Heart left ventricle (tissue), 16 donors: ENCODE results near the gene SMIM28. TPM values are rescaled to one million over a fixed set of nuclear protein-coding genes. Genes with fewer than 3 reads are reported as not detected.

Experiments
- ATAC-seq, 4 donors: fragments of 200-7000 bp; cut with Tn5 transposase; one replicate each; pipeline ENCODE4 v1.9.1; 2020 to 2022; ENCODE audit warnings: moderate library complexity in 4 of 4, mild to moderate bottlenecking in 3 of 4, moderate number of reproducible peaks in 1 of 4
- DNase-seq, 5 donors: peaks; one replicate each; pipeline ENCODE4 v3.0.0-alpha.2; 2020
- H3K27ac ChIP-seq, 12 donors: fragments of 200-600 bp; sonication (generic) in 4 of 12; one replicate each; pipeline versions ENCODE4 v1.5.0 to v1.8.0; 2016 to 2022; ENCODE audit warnings: mild to moderate bottlenecking in 2 of 12
- H3K27me3 ChIP-seq, 9 donors: fragments of 200-600 bp; sonication (generic) in 2 of 9; one replicate each; pipeline versions ENCODE4 v1.5.1 to v1.8.0; 2016 to 2022; ENCODE audit warnings: mild to moderate bottlenecking in 3 of 9
- H3K36me3 ChIP-seq, 9 donors: fragments of 200-600 bp; sonication (generic) in 2 of 9; one replicate each; pipeline versions ENCODE4 v1.5.0 to v1.8.0; 2018 to 2022; ENCODE audit warnings: mild to moderate bottlenecking in 2 of 9
- H3K4me1 ChIP-seq, 12 donors: fragments of 200-600 bp; sonication (generic) in 4 of 12; one replicate each; pipeline versions ENCODE4 v1.5.0 to v1.8.0; 2016 to 2022; ENCODE audit warnings: mild to moderate bottlenecking in 3 of 12
- H3K4me3 ChIP-seq, 12 donors: fragments of 200-600 bp; sonication (generic) in 4 of 12; one replicate each; pipeline versions ENCODE4 v1.5.0 to v1.8.0; 2017 to 2022; ENCODE audit warnings: mild to moderate bottlenecking in 9 of 12, moderate library complexity in 4 of 12
- H3K9me3 ChIP-seq, 12 donors: fragments of 200-600 bp; sonication (generic) in 4 of 12; one replicate each; pipeline versions ENCODE4 v1.5.0 to v1.8.0; 2016 to 2022; ENCODE audit warnings: mild to moderate bottlenecking in 1 of 12
- POLR2A ChIP-seq, 2 donors: fragments of 450-650 bp; IDR thresholded peaks; one replicate each; pipeline ENCODE4 v1.6.1; 2017; ENCODE audit warnings: antibody characterized with exemption in 2 of 2, mild to moderate bottlenecking in 2 of 2, moderate library complexity in 2 of 2
- WGBS, 4 donors: extraction: QIAGEN DNeasy Blood & Tissue Kit in 2 of 4; methylation state at CpG; one replicate each; pipeline versions ENCODE4 v1.1.5 to v1.1.7; 2013 to 2018; 5-methylcytosine and 5-hydroxymethylcytosine counted together
- intact Hi-C, 10 donors: fragments of 100-400 bp; cut with DNase I; formaldehyde crosslinking; loops; one replicate each; pipeline versions ENCODE4 v1.11.1 to v1.14.2; 2022
- polyA plus RNA-seq, 2 donors: library from polyadenylated mRNA; stranded (reverse); fragments of 200-250 nt; gene quantifications; one replicate each; pipeline ENCODE4 v1.2.3, GENCODE V29; 2013
- total RNA-seq, 9 donors: library from RNA; depleted of rRNA in 2 of 9; stranded (reverse); fragments of >200 nt in 2 of 9; fragmentation: NEBNext Ultra II Directional in 3 of 9; extraction: Animal tissue kit (Norgen Biotek cat#: 25700) in 3 of 9; gene quantifications; one replicate each; pipeline versions ENCODE4 v1.1.0 to v1.2.4, GENCODE V29; 2016 to 2023
- TF ChIP-seq, protein P1 (sequence below), 12 donors: fragments of 200-600 bp; sonication (generic) in 4 of 12; IDR thresholded peaks; one replicate each; pipeline versions ENCODE4 v1.5.0 to v1.8.0; 2018 to 2022; ENCODE audit warnings: antibody characterized with exemption in 12 of 12, mild to moderate bottlenecking in 5 of 12
- donor health status: ischemic (EF 13 %, LVEDD 7.1; RV severe dilation, severe dysfunction).
- donor health status: healthy with polysubstance abuse.
- donor health status: DM: no; HTN: yes; CAD: no.
- donor health status: DM: no; HTN: no; CAD: no.
- donor health status: ischemic (EF 25% LVEDD 6.9; RV normal size, moderate dysfunction).
- donor health status: ischemic (EF 25% LVEDD 5.7; RV mildly dilated, moderate dysfunction).
- donor health status: healthy.
- donor health status: DM: yes; HTN: yes; CAD: no.
- donor health status: ischemic (EF 35%, LVEDD 5.7; RV mildly dilated, moderate dysfunction).
- donor health status: nonischemic (EF 11% LVEDD 7.7; RV severe dilation, severe dysfunction).
- donor health status: DM: yes; HTN: yes; CAD: no.
- donor health status: PGD.
- donor health status: ischemic (EF 29% LVEDD 5.4; RV normal size, mild dysfunction).
- donor health status: nonischemic (EF 23%, LVEDD 6.1; RV moderate dilation, normal function).

The SMIM28 gene
- total and polyA plus RNA-seq, 11 donors = not detected

GRCh38 chr6:138417493-138418117 lies 39.9 kb downstream of the SMIM28 start:
- TF ChIP-seq, protein P1, sequence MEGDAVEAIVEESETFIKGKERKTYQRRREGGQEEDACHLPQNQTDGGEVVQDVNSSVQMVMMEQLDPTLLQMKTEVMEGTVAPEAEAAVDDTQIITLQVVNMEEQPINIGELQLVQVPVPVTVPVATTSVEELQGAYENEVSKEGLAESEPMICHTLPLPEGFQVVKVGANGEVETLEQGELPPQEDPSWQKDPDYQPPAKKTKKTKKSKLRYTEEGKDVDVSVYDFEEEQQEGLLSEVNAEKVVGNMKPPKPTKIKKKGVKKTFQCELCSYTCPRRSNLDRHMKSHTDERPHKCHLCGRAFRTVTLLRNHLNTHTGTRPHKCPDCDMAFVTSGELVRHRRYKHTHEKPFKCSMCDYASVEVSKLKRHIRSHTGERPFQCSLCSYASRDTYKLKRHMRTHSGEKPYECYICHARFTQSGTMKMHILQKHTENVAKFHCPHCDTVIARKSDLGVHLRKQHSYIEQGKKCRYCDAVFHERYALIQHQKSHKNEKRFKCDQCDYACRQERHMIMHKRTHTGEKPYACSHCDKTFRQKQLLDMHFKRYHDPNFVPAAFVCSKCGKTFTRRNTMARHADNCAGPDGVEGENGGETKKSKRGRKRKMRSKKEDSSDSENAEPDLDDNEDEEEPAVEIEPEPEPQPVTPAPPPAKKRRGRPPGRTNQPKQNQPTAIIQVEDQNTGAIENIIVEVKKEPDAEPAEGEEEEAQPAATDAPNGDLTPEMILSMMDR (IDR thresholded peaks at IDR 0.05) = no peak
- no peak for TF ChIP-seq POLR2A (IDR thresholded peaks at IDR 0.05)
- peaks cover 0 to 6% (median 0%) of the 10 kb centered on the region in 12 donors for H3K9me3 ChIP-seq
- ATAC-seq (no peak), DNase-seq (no peak)
- H3K27me3 ChIP-seq = no peaks in the 10 kb centered on the region
- WGBS, 4 donors = 79 to 87% (median 85%) methylated on average over 3 of the region's 3 CpGs
- no peak overlapping the region for H3K27ac ChIP-seq
- H3K36me3 ChIP-seq = peaks cover 0 to 61% (median 35%) of the 10 kb centered on the region in 9 donors
- peaks cover 0 to 13% (median under 1%) of the 10 kb centered on the region in 12 donors for H3K4me1 ChIP-seq
- intact Hi-C loops = no loop called here
- no peak overlapping the region for H3K4me3 ChIP-seq

DNA sequence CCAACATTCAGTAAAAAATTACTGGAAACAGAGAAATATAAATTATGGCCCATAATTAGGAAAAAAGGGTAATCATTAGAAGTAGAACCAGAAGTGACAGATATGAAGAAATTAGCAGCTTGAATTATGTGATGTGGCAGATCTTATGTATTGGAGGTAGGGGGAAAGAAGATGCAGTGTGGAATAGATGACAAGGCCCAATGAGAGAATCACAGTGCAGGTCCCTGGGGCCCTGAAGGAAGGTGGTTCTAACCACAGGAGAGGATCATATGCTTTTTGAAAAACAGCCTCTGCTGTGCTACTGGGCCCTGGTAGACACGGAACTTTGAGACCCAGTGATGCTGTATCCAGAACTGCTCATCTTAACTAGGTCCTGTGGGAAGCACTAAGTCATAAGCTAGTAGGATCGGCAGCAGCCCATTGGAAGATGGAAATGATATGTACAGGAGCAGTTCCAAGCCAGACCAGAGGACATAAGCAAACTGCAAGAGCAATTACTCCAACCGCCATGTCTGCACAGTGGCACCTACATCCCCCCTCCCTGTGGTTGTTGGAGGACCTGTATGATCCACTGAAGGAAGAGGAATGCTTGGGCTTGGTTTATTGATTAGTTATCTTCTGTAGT lies 40.5 kb downstream of the SMIM28 start:
- Histone ChIP-seq H3K9me3 (peaks cover 0 to 6% (median 0%) of the 10 kb centered on the region in 12 donors), H3K36me3 (peaks cover 0 to 59% (median 29%) of the 10 kb centered on the region in 9 donors), H3K4me1 (peaks cover 0 to 19% (median 4%) of the 10 kb centered on the region in 12 donors), H3K27ac (no peak overlapping the region), H3K4me3 (no peak overlapping the region), H3K27me3 (no peaks in the 10 kb centered on the region)
- DNase-seq (no peak), ATAC-seq (no peak)
- intact Hi-C loops = no loop called here
- WGBS, 4 donors = 92 to 98% (median 95%) methylated on average over 3 of the region's 3 CpGs
- no peak for TF ChIP-seq POLR2A (IDR thresholded peaks at IDR 0.05)
- TF ChIP-seq, protein P1 (IDR thresholded peaks at IDR 0.05) = no peak

DNA sequence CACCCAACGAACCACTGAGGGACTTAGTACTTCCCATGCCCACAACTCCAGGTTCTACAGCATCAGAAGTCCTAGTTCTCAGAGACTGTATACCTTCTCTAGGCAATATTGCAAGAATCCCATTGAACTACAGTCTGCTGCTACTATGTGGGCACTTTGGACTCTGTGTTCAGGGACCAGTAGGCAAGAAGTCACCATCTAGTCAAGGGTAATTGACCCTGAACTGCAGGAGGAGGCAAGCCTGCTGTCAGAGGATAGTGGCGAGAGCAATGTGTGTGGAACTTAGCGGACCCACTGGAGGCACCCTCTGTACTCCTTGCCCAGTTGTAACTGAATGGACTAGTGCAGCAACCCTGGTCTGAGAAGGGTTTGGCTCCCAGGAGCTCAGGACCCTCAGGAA lies 42.1 kb downstream of the SMIM28 start:
- TF ChIP-seq, protein P1 (IDR thresholded peaks at IDR 0.05) = no peak
- no peak for TF ChIP-seq POLR2A (IDR thresholded peaks at IDR 0.05)
- ATAC-seq = no peak
- intact Hi-C loops = loop anchor here in 5 of 10 donors (5.0 to 10.0 kb wide), 5 partner anchors 85 to 353 kb away; partner anchors contain the start of gene CCDC28A (in 1 of the 5)
- H3K9me3 ChIP-seq = peaks cover 0 to 6% (median 0%) of the 10 kb centered on the region in 12 donors
- no peak overlapping the region for H3K27ac ChIP-seq
- no peak for DNase-seq
- WGBS, 4 donors = 97 to 100% (median 99%) methylated on average over 3 of the region's 3 CpGs
- no peaks in the 10 kb centered on the region for H3K27me3 ChIP-seq
- H3K36me3 ChIP-seq = peaks cover 0 to 61% (median 27%) of the 10 kb centered on the region in 9 donors
- H3K4me1 ChIP-seq = peaks cover 0 to 20% (median 4%) of the 10 kb centered on the region in 12 donors
- no peak overlapping the region for H3K4me3 ChIP-seq

GRCh38 chr6:138420356-138420755 lies 42.7 kb downstream of the SMIM28 start:
- intact Hi-C loops = loop anchor here in 5 of 10 donors (5.0 to 10.0 kb wide), 5 partner anchors 84 to 352 kb away; partner anchors contain the start of gene CCDC28A (in 1 of the 5)
- H3K27me3 ChIP-seq = no peaks in the 10 kb centered on the region
- DNase-seq (no peak), ATAC-seq (no peak)
- 93 to 100% (median 98%) methylated on average over 3 to 4 of the region's 4 CpGs for WGBS, 4 donors
- peaks cover 0 to 6% (median 0%) of the 10 kb centered on the region in 12 donors for H3K9me3 ChIP-seq
- peaks cover 0 to 20% (median 4%) of the 10 kb centered on the region in 12 donors for H3K4me1 ChIP-seq
- H3K4me3 ChIP-seq = no peak overlapping the region
- H3K36me3 ChIP-seq = peaks cover 0 to 65% (median 27%) of the 10 kb centered on the region in 9 donors
- TF ChIP-seq, protein P1 (IDR thresholded peaks at IDR 0.05) = no peak
- TF ChIP-seq POLR2A (IDR thresholded peaks at IDR 0.05) = no peak
- no peak overlapping the region for H3K27ac ChIP-seq
